Measurements from ENCODE around the gene MYF5. TPM values are rescaled to one million over a fixed set of nuclear protein-coding genes. Genes with fewer than 3 reads are reported as not detected.

Gene MYF5
- total and polyA plus RNA-seq, 9 of the 15 experiments (the other 6 are each of a cell fraction or from before 2014, with no cell fraction given) = not detected

- ChIA-PET POLR2A (no interaction called here), CTCF (ENCODE audit: low intra/inter-chr PET ratio) (no interaction called here)
- H3K4me1 ChIP-seq (replicated peaks in 1 of 2; ENCODE audit: control insufficient read depth in 2 of 2, insufficient read depth in 2 of 2, low read length in 2 of 2) = no peaks in the 10 kb centered on the region
- WGBS (ENCODE audit: insufficient coverage, low coverage, missing lambda C conversion rate) = 0% methylated on average over 2 of the region's 2 CpGs
- no peaks in the 10 kb centered on the region for H4K20me1 ChIP-seq (replicated peaks; ENCODE audit: control insufficient read depth, insufficient read depth, low read length)
- no peak for ATAC-seq
- no peaks in the 10 kb centered on the region for H3K9me3 ChIP-seq (replicated peaks; ENCODE audit: control insufficient read depth, insufficient read depth, low read depth, low read length)
- no peaks in the 10 kb centered on the region for H3K79me2 ChIP-seq (ENCODE audit: control insufficient read depth, insufficient read depth, low read length)
- no peaks in the 10 kb centered on the region for H3K36me3 ChIP-seq (ENCODE audit: control insufficient read depth, insufficient read depth, low read length)
- intact Hi-C loops (cut with micrococcal nuclease) = no loop called here
- H3K9me1 ChIP-seq (ENCODE audit: control insufficient read depth, insufficient read depth, low read length) = no peaks in the 10 kb centered on the region
- H3K9ac ChIP-seq (ENCODE audit: insufficient read depth in 1 of 2, low read depth in 2 of 2, low read length in 2 of 2) = no peak overlapping the region
- in situ Hi-C loops (cut with MboI) = no loop called here
- no peak overlapping the region for H3K4me2 ChIP-seq (ENCODE audit: insufficient read depth, low read length)
- H3K4me3 ChIP-seq = no peak overlapping the region
- H3K27ac ChIP-seq (ENCODE audit: extremely low read depth, low read depth, low read length) = no peak overlapping the region
- BruUV-seq (replicated peaks) = no TSS peak
- TF ChIP-seq NR4A1 (CRISPR knock-in tag; IDR thresholded peaks at IDR 0.05) = no peak
- no peak for TF ChIP-seq NR4A1 (tag; IDR thresholded peaks at IDR 0.05)
- no peak for TF ChIP-seq PURB (CRISPR knock-in tag; IDR thresholded peaks at IDR 0.05; ENCODE audit: low read depth)
- TF ChIP-seq IRF1 (CRISPR knock-in tag; IDR thresholded peaks at IDR 0.05; ENCODE audit: borderline replicate concordance) = no peak
- no peak for TF ChIP-seq PCBP2 (IDR thresholded peaks at IDR 0.05; ENCODE audit: low read depth, low read length, poor library complexity, severe bottlenecking)
- TF ChIP-seq DDX20 (tag; IDR thresholded peaks at IDR 0.05; ENCODE audit: low read depth) = no peak
- no peak for TF ChIP-seq BRD4 (IDR thresholded peaks at IDR 0.05)
- no peak for TF ChIP-seq CBX3 (IDR thresholded peaks at IDR 0.05; ENCODE audit: borderline replicate concordance in 1 of 2, low read length in 2 of 2)
- no peak for DNase-seq (ENCODE audit: extremely low read depth in 1 of 4, low spot score in 3 of 4)
- no peak for FAIRE-seq
- H2AFZ ChIP-seq (ENCODE audit: low read depth, low read length) = no peak overlapping the region
- no peaks in the 10 kb centered on the region for H3K27me3 ChIP-seq (ENCODE audit: control insufficient read depth in 2 of 2, insufficient read depth in 2 of 2, low read length in 2 of 2)
Measured at GRCh38 chr12:80700327-80700726, 16.4 kb upstream of the MYF5 start.

Measured in K562 (cell line).